Measurements from ENCODE around the gene HAPLN2. TPM values are rescaled to one million over a fixed set of nuclear protein-coding genes. Genes with fewer than 3 reads are reported as not detected.

Gene HAPLN2
- total and polyA plus RNA-seq, 2 of the 4 experiments (the other 2 are of a cell fraction), result not detected

- dilution Hi-C loops (cut with HindIII; ENCODE audit: low sequenced_read_pairs, unreplicated experiment), result no loop called here
- H3K4me1 ChIP-seq (ENCODE audit: control insufficient read depth, insufficient read depth, low read length), result no peaks in the 10 kb centered on the region; the same call in 1 of the 2 replicates
- peaks cover 92% of the 10 kb centered on the region for H3K27me3 ChIP-seq (ENCODE audit: control insufficient read depth, insufficient read depth, low read length)
Measured at GRCh38 chr1:156641761-156642264, 22.6 kb downstream of the HAPLN2 start, which contains the start of gene BCAN. Gene BCAN (plus strand): TSS chr1:156642117. CDS start chr1:156646055, 3,938 bp downstream.

More at GRCh38 chr1:156641761-156642264, 22.6 kb downstream of the HAPLN2 start, which contains the start of gene BCAN:
- H3K14ac ChIP-seq (replicated peaks; ENCODE audit: low read depth, low read length), result no peak within 1 kb of the TSS
- no peak within 1 kb of the TSS for H2AK5ac ChIP-seq (ENCODE audit: low read depth, low read length)
- no peak within 1 kb of the TSS for H3K27ac ChIP-seq (ENCODE audit: insufficient read depth, low read length)
- ChIA-PET POLR2A (ENCODE audit: unreplicated experiment) (no interaction called here), CTCF (interaction anchor here (1.5 to 1.8 kb wide), 2 partner anchors 15 to 18 kb away, joined by 4 to 14 read pairs; no protein-coding TSS in a partner anchor)
- no peak within 1 kb of the TSS for H3K18ac ChIP-seq (ENCODE audit: low read depth, low read length)
- peak within 1 kb of the TSS; percentile 49; the same call in 1 of the 2 replicates for H3K23ac ChIP-seq (ENCODE audit: low read depth, low read length)
- H3K4me3 ChIP-seq (ENCODE audit: insufficient read depth, low read depth, low read length), result no peak within 1 kb of the TSS; the same call in 1 of the 2 replicates
- H2BK120ac ChIP-seq (ENCODE audit: low read depth, low read length), result no peak within 1 kb of the TSS
- 0% methylated on average over 12 of the region's 46 CpGs; no CpG with 5 or more reads in 1 of the 2 experiments for WGBS, 2 experiments (ENCODE audit: extremely low coverage in 2 of 2, insufficient read length in 1 of 2)
- H3K4ac ChIP-seq (ENCODE audit: low read depth, low read length), result no peak within 1 kb of the TSS
- H3K9ac ChIP-seq (ENCODE audit: low read depth, low read length), result no peak within 1 kb of the TSS
- intact Hi-C loops (cut with micrococcal nuclease), result no loop called here
- 0 out of 2 replicates have a peak, but pooled peaks cover 1% of the 10 kb centered on the region for H3K9me3 ChIP-seq (ENCODE audit: control insufficient read depth, insufficient read depth, low read length)
- H2AFZ ChIP-seq (replicated peaks; ENCODE audit: low read length, poor library complexity), result peak within 1 kb of the TSS; percentile 61
- BruUV-seq (replicated peaks), result no TSS peak
- peak within 1 kb of the TSS; percentile 43; the same call in 1 of the 2 replicates for H3K4me2 ChIP-seq (ENCODE audit: low read depth, low read length)
- in situ Hi-C loops (cut with MboI; ENCODE audit: low sequenced_read_pairs), result no loop called here
- H3K79me1 ChIP-seq (ENCODE audit: low read depth in 1 of 2, low read length in 2 of 2), result no peaks in the 10 kb centered on the region
- no peak within 1 kb of the TSS for H4K8ac ChIP-seq (ENCODE audit: low read depth in 2 of 2, low read length in 2 of 2)
- no peaks in the 10 kb centered on the region for H3K9me1 ChIP-seq (ENCODE audit: insufficient read depth, low read length)
- TF ChIP-seq, protein P1, sequence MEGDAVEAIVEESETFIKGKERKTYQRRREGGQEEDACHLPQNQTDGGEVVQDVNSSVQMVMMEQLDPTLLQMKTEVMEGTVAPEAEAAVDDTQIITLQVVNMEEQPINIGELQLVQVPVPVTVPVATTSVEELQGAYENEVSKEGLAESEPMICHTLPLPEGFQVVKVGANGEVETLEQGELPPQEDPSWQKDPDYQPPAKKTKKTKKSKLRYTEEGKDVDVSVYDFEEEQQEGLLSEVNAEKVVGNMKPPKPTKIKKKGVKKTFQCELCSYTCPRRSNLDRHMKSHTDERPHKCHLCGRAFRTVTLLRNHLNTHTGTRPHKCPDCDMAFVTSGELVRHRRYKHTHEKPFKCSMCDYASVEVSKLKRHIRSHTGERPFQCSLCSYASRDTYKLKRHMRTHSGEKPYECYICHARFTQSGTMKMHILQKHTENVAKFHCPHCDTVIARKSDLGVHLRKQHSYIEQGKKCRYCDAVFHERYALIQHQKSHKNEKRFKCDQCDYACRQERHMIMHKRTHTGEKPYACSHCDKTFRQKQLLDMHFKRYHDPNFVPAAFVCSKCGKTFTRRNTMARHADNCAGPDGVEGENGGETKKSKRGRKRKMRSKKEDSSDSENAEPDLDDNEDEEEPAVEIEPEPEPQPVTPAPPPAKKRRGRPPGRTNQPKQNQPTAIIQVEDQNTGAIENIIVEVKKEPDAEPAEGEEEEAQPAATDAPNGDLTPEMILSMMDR (conservative IDR thresholded peaks at IDR 0.05; ENCODE audit: low read depth, low read length), result no peak
- TF ChIP-seq MAZ (IDR thresholded peaks at IDR 0.05; ENCODE audit: borderline replicate concordance, low read depth, low read length), result peak; percentile 38; the same call in 1 of the 2 replicates
- H3K36me3 ChIP-seq (ENCODE audit: control insufficient read depth, insufficient read depth, low read length), result no peaks in the 10 kb centered on the region
- H2BK15ac ChIP-seq (ENCODE audit: low read depth, low read length), result no peak within 1 kb of the TSS
- H4K91ac ChIP-seq (ENCODE audit: insufficient read depth, low read depth, low read length), result no peak within 1 kb of the TSS
- H2BK20ac ChIP-seq (ENCODE audit: low read depth, low read length), result no peak within 1 kb of the TSS
- H3K56ac ChIP-seq (ENCODE audit: extremely low read depth, insufficient read depth, low read length), result no peak within 1 kb of the TSS
- H2AK9ac ChIP-seq (replicated peaks; ENCODE audit: low read depth, low read length, poor library complexity), result no peak within 1 kb of the TSS
- peak; percentile 72 for ATAC-seq (ENCODE audit: low read depth)
- peak; percentile 19 for DNase-seq
- H2BK5ac ChIP-seq (ENCODE audit: low read depth, low read length, poor library complexity, severe bottlenecking), result no peak within 1 kb of the TSS
- no peak within 1 kb of the TSS for H4K5ac ChIP-seq (ENCODE audit: low read depth, low read length)
- H4K20me1 ChIP-seq (ENCODE audit: insufficient read depth, low read length), result peaks cover 11% of the 10 kb centered on the region; the same call in 1 of the 2 replicates

Data from IMR-90 (cell line).